Measurements from ENCODE around the gene GPR156.

The GPR156 gene

DNA sequence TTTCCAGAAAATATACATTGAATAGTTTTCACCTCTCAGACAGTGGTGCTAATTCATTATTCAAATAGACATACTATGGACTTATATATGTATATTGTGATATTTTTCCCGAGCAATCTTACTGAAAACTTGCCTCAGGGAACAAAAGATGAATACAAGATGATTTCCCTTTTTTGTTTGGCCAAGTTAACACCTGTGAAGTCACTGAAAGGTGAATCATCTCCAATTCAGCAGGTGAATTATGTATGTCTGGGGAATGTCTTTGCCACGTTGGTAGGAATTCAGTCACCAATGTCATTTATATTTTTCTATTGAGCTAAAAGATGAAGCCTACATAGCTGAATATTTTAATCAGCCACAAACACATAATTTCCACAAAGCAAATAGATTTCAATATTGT lies 88.2 kb downstream of the GPR156 start:
- no peak for DNase-seq (ENCODE audit: low read depth in 1 of 2, low spot score in 1 of 2)

- no peak for DNase-seq (ENCODE audit: low read depth in 1 of 2, low spot score in 1 of 2)
Observed at GRCh38 chr3:120196333-120196732, 88.7 kb downstream of the GPR156 start.

DNA sequence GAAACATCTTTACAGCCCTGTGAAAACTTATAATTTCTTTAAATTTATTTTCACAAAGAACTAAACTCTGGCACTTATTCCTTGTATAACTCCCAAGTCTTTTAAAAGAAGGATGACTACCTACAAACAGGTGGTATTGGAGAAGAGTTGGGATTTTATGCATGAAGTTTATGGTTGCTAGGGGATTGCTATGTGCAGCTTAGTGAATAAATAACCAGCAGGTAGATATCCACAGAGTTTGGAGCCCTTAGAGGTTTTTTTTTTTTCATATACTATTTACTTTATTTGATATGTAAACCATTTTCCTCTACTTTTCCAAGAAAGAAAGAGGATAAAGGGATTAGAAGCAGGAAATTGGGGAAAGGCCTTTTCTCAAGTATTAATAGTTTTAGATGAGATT lies 91.5 kb downstream of the GPR156 start:
- DNase-seq (ENCODE audit: low read depth in 1 of 2, low spot score in 1 of 2): no peak

DNA sequence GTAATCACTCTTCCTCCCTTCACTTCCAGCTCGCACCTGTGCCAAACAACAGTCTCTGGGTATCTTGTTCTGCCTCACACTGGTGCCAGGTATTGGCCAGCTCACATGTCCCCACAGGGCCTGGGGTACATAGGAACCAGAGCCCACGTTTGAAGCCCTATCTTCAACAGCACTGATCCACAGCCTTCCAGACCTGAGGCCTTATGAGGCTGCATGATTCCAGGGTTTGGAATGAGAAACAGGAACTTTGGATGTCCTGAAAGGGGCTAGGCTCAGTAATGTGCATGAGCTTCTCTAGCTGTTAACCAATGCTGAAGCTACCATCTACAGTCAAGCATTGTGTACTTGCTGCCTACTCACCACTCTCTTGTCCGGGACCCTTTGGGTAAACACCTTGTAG lies 92.4 kb downstream of the GPR156 start:
- DNase-seq (ENCODE audit: low read depth in 1 of 2, low spot score in 1 of 2): no peak

DNA sequence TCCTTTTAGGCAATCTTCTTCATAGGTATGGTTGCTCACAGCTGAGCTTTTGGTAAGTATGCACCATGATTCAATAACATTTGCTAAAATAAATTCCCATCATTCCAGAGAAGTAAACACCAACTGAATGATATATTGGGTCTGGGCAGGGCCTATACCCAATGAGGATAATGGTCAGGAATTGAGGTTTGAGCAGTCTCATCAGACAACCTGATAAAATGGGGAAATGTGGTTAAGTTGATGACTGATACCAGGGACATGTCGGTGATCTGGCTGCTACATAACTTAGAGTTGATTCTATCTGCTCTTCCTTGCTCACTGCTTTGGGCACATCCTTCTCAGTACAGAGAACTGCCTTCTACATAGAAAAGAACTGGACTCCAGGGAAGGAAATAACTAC lies 92.9 kb downstream of the GPR156 start:
- DNase-seq (ENCODE audit: low read depth in 1 of 2, low spot score in 1 of 2): no peak

DNA sequence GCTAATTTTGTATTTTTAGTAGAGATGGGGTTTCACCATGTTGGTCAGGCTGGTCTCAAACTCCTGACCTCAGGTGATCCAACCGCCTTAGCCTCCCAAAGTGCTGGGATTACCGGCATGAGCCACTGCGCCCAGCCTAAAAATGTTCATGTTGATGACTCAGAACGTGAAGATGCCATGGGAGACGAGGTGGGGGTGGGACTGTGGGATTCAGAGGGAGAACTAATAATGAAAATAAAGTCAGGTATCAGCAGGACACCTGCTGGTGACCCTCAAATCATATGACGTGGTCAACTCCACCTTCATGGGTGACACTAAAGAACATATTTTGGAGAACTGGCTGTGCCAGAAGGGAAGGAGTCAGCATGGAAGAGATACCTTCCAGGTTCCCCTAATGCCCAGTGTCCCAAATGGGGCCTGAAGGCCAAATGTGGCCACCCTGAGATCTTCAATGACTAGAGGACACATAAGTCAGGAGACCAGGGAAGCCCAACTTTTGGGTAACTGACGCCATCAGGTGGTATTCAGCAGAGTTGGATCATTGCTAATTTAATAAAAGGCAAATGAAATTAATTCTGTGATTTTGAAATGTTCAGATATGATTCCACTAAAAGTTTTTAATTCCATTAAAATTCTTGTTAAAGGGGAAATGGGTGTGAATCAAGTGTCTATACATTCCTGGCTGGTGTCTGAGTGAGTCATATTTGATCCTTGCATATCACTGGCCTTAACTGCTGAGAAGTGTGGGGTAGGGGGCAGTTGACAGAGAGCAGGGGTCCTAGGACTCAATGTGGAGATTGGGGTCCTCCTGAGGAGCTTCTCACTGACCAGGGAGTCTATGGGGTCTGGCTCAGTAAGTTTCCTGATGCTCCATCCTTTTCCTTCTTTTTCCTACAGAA lies 102.2 kb downstream of the GPR156 start:
- DNase-seq (ENCODE audit: low read depth in 1 of 2, low spot score in 1 of 2): no peak

DNA sequence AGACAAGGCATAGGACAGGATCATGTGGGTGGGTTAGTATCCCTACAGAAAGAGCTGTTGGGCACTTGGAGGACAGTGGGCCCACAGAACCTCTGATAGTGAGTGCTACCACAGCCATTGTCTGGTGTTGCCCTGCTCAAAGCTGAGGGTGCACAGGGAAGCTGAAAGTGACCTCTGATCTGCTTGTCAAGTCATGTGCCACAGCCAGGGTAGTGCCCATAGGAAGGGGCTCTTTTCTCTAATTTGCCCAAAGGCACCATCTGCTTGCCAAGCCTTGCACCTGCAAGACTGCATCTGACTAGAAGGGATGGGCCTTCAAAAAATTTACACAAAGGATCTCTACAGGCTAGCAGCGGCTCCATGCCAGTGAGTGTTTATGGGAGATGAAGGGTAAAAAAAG lies 103.4 kb downstream of the GPR156 start:
- no peak for DNase-seq (ENCODE audit: low read depth in 1 of 2, low spot score in 1 of 2)

GRCh38 chr3:120180731-120181412 lies 104.2 kb downstream of the GPR156 start:
- DNase-seq (ENCODE audit: low read depth in 1 of 2, low spot score in 1 of 2): no peak

DNA sequence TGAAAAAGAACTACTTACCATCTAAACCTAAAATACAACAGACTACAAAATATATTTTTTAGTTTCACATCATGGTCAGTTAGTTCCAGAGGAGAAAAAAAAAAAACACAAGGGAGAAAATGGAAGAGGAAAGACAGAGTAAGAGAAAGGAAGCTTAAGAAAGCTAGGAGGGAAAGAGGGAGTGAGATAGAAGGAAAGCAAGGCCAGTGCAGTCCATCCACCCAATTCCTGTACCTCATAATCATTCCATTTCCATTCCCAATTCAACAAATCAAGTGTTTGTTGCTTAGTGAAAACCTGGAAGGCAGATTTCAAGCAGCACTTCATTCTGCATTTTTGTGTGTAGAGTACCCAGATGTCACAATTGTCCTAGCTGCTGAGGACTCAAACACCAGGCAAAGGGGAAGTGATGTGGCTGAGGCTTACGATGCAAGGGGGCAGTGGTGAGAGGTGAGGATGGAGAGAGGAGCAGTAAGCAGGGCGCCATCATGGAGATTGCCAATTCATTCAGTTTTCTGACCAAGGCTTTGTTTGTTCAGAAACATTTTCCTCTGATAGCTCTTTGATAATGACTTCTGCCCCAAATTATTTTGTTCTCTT lies 107.2 kb downstream of the GPR156 start:
- DNase-seq (ENCODE audit: low read depth in 1 of 2, low spot score in 1 of 2): no peak

DNA sequence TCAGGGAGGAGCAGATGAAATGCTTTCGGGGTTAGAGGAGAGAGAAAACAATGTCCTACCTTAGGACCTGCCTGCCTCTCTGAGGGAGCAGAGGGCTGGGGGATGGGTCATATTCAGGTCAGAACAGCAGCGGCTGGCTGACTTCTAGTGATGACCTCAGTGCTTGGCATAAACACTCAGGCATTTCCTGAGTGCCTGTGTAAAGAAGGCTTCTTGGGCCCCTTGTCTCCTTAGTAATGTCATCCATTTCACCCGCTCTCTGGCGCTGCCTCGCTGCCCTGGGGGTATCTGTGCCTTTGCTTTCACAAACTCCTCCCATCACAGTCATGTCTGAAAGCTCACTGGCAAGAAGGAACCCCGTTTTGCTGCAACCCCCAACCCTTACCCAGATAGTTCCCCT lies 107.9 kb downstream of the GPR156 start:
- DNase-seq (ENCODE audit: low read depth in 1 of 2, low spot score in 1 of 2): no peak

- no peak for DNase-seq (ENCODE audit: low read depth in 1 of 2, low spot score in 1 of 2)
Observed at GRCh38 chr3:120174811-120175539, 110.0 kb downstream of the GPR156 start.

- DNase-seq (ENCODE audit: low read depth in 1 of 2, low spot score in 1 of 2): no peak
Observed at GRCh38 chr3:120173056-120173675, 111.9 kb downstream of the GPR156 start.

DNA sequence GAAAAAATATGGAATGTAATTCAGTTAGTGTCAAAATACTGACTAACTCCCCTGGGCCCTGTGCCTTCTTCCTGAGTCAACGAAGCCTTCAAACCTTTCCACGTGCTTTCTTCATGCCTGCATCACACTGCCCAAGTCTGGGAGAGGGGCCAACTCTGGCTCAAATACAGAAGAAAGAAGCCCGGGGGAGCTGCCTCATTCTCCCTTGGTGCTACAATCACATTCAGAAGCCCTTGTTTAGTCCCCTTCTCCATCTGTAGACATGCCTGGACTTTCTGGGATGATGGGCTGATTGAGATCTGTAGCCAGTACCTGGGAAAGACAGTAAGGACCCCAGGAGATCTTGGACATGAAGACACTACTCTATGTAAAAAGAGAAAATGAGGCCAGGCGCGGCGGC lies 113.0 kb downstream of the GPR156 start:
- DNase-seq (ENCODE audit: low read depth in 1 of 2, low spot score in 1 of 2): no peak

DNA sequence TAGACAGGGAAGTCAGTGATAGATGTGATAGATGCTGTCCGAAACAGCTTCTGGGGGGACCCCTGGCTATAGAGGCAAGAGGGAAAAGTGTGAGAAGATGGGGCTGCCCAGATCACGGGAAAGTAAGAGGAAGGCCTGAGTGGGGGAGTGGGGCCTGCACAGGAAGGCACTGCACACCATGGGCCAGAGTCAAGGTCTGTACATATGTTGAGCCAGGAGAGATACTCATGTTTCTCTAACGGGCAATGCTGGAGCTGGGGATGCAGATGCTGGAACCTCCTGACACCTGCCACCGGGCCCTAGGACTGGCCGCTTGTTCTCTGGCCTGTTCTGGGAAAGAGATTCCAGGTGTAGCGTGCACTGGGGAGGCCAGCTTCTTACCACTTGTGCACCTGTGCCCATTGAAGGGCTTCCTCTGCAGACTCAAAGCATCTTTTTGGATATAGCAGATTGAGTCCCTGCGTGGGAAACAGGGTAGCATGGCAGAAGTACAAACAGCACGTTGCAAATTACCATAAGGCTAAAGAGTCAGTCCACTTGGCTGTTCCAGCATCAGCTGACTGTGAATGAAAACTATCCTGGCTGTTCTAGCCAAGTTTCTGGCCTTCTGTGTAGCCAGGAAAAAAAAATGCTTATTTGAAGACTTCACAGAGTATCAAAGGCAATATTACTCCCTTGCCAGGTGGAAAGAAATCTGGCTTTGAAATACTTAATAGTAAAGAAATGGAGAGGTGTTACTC lies 113.7 kb downstream of the GPR156 start:
- DNase-seq (ENCODE audit: low read depth in 1 of 2, low spot score in 1 of 2): no peak

GRCh38 chr3:120170223-120170622 lies 114.8 kb downstream of the GPR156 start:
- no peak for DNase-seq (ENCODE audit: low read depth in 1 of 2, low spot score in 1 of 2)

- DNase-seq (ENCODE audit: low read depth in 1 of 2, low spot score in 1 of 2): no peak
Observed at GRCh38 chr3:120169407-120169806, 115.6 kb downstream of the GPR156 start.

DNA sequence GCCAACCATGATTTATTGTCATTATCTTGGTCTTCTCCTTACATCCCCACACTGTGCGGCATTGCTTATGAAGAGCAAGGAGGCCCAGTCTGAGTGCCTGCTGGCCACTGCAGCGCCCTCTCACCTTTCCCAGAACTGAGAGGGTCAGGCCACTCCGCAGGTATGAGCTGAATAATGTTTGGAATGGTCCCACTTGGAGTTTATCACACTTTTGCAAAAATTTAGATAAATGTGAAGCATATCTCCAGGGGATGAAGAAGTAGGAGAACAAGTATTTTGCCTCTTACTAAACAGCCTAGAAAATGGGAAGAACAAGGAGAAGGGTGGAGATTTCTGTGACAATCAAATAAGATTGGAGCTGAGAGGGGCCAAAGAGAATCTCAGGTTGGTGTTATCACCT lies 116.4 kb downstream of the GPR156 start:
- no peak for DNase-seq (ENCODE audit: low read depth in 1 of 2, low spot score in 1 of 2)

DNA sequence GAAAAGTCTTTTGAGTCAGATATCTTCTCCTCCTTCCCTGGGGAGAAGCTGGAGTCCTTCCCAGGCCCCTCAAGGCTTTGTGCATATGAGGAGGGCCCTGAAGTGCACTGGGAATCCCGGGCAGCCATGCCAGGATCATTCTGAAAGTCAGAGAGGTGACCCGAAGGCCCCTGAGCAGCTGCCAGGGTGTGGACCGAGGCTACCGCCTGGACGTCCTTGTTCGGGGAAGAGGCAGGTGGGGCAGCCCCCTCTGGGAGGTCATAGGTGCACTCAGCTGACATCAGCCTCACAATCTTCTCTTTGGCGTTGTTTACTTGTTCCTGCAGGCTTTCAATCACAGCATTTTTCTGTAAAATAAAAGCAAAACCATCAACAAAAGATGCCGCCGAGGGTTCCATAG lies 117.0 kb downstream of the GPR156 start:
- no peak for DNase-seq (ENCODE audit: low read depth in 1 of 2, low spot score in 1 of 2)

DNA sequence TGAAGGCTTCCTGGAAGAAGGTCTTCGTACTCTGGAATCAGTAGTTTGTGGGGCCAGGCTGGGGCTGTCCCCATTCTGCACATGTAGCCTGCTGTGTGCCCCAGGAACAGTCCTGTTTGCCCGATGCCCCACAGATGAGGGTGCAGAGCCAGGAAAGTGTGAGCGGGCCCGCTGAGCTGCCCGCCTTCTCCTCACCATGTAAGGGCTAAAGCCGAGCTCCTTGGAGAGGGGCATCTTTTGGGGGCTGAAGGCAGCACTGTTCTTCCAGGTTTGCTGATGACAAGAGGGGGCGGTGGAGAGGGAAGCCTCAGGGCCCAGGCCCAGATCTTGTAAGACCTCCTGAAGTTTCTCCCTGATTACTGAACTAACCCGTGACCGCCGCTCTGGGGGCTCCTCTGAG lies 117.5 kb downstream of the GPR156 start:
- DNase-seq (ENCODE audit: low read depth in 1 of 2, low spot score in 1 of 2): no peak

- DNase-seq (ENCODE audit: low read depth in 1 of 2, low spot score in 1 of 2): no peak
Observed at GRCh38 chr3:120163816-120164215, 121.2 kb downstream of the GPR156 start.

Data from activated T-helper 1 cell treated with anti-CD3 and anti-CD28 coated beads, Interleukin-2, amount 50 U/mL, for 16 hours (primary cell).